GM20431 (cell line): ENCODE measurements around the gene RAB44.

Experiments
- in situ Hi-C: fragments of 300-500 bp; cut with MseI, MboI; formaldehyde crosslinking; loops from one replicate; pipeline ENCODE4 v1.15.0; 2020; ENCODE audit warnings: low sequenced_read_pairs; ENCODE audit not compliant: unreplicated experiment

RAB44 gene

GRCh38 chr6:36743538-36744303 lies 46.1 kb downstream of the RAB44 start:
- in situ Hi-C loops: no loop called here

GRCh38 chr6:36744304-36744673 lies 46.7 kb downstream of the RAB44 start:
- in situ Hi-C loops: no loop called here

- in situ Hi-C loops: no loop called here
These were observed 47.7 kb downstream of the RAB44 start for GRCh38 chr6:36745283-36745682.

GRCh38 chr6:36745836-36746235 lies 48.2 kb downstream of the RAB44 start:
- in situ Hi-C loops: no loop called here

GRCh38 chr6:36746251-36746650 lies 48.6 kb downstream of the RAB44 start:
- in situ Hi-C loops: no loop called here

- in situ Hi-C loops: loop anchor here (10.0 to 25.0 kb wide), 2 partner anchors 125 to 462 kb away; no protein-coding TSS in a partner anchor
These were observed 52.3 kb downstream of the RAB44 start for GRCh38 chr6:36749829-36750489.

GRCh38 chr6:36751091-36751490 lies 53.5 kb downstream of the RAB44 start:
- in situ Hi-C loops: loop anchor here (10.0 to 25.0 kb wide), 2 partner anchors 126 to 461 kb away; no protein-coding TSS in a partner anchor

GRCh38 chr6:36751833-36752186 lies 54.2 kb downstream of the RAB44 start:
- in situ Hi-C loops: loop anchor here (10.0 to 25.0 kb wide), 2 partner anchors 127 to 460 kb away; no protein-coding TSS in a partner anchor

GRCh38 chr6:36752187-36752885 lies 54.7 kb downstream of the RAB44 start:
- in situ Hi-C loops: loop anchor here (10.0 to 25.0 kb wide), 2 partner anchors 128 to 460 kb away; no protein-coding TSS in a partner anchor

- in situ Hi-C loops: loop anchor here (10.0 to 25.0 kb wide), 2 partner anchors 128 to 459 kb away; no protein-coding TSS in a partner anchor
These were observed 55.4 kb downstream of the RAB44 start for GRCh38 chr6:36752886-36753506.

GRCh38 chr6:36753671-36754405 lies 56.2 kb downstream of the RAB44 start:
- in situ Hi-C loops: loop anchor here (10.0 to 25.0 kb wide), 2 partner anchors 129 to 458 kb away; no protein-coding TSS in a partner anchor

GRCh38 chr6:36754582-36755434 lies 57.2 kb downstream of the RAB44 start:
- in situ Hi-C loops: loop anchor here (10.0 to 25.0 kb wide), 2 partner anchors 130 to 457 kb away; no protein-coding TSS in a partner anchor

GRCh38 chr6:36755435-36756348 lies 58.1 kb downstream of the RAB44 start:
- in situ Hi-C loops: loop anchor here (10.0 to 25.0 kb wide), 2 partner anchors 131 to 457 kb away; no protein-coding TSS in a partner anchor

GRCh38 chr6:36756786-36757185 lies 59.2 kb downstream of the RAB44 start:
- in situ Hi-C loops: loop anchor here (10.0 to 25.0 kb wide), 2 partner anchors 132 to 456 kb away; no protein-coding TSS in a partner anchor

GRCh38 chr6:36757206-36757605 lies 59.6 kb downstream of the RAB44 start:
- in situ Hi-C loops: loop anchor here (10.0 to 25.0 kb wide), 2 partner anchors 132 to 455 kb away; no protein-coding TSS in a partner anchor

- in situ Hi-C loops: loop anchor here (10.0 to 25.0 kb wide), 2 partner anchors 133 to 454 kb away; no protein-coding TSS in a partner anchor
These were observed 60.4 kb downstream of the RAB44 start for GRCh38 chr6:36757943-36758508.
